Measurements from ENCODE around the gene ZNF496.

Gene ZNF496

DNA sequence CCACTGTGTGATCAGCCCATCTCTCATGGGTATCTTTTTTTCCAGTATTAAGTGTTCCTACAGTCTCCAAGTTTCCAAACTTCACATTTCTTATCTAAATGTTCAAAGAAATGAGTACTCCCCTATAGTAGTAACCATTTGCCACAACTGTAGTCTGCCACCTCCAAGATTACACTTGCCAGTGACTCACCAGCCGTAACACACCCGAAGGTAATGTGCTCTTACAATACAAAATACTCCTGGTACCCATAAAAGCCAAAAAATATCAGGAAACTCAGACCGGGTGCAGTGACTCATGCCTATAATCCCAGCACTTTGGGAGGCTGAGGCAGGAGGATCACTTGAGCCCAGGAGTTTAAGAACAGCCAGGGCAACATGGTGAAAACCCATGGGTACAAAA is 20.5 kb upstream of the ZNF496 start:
- no peak overlapping the region for H3K27ac ChIP-seq (ENCODE audit: extremely low read depth, low read depth, low read length)
- no peaks in the 10 kb centered on the region for H3K4me1 ChIP-seq (ENCODE audit: control insufficient read depth, insufficient read depth, low read length)
- H3K36me3 ChIP-seq (ENCODE audit: control insufficient read depth in 2 of 2, insufficient read depth in 1 of 2, low read length in 2 of 2): no peaks in the 10 kb centered on the region
- no peak overlapping the region for H3K4me3 ChIP-seq (ENCODE audit: low read depth, low read length)
- CTCF ChIA-PET: no interaction called here
- H3K9me3 ChIP-seq (ENCODE audit: control insufficient read depth, insufficient read depth, low read depth, low read length): no peaks in the 10 kb centered on the region
- POLR2A ChIA-PET: no interaction called here
- TF ChIP-seq ZFP37 (tag by site-specific recombination; IDR thresholded peaks at IDR 0.05): no peak

DNA sequence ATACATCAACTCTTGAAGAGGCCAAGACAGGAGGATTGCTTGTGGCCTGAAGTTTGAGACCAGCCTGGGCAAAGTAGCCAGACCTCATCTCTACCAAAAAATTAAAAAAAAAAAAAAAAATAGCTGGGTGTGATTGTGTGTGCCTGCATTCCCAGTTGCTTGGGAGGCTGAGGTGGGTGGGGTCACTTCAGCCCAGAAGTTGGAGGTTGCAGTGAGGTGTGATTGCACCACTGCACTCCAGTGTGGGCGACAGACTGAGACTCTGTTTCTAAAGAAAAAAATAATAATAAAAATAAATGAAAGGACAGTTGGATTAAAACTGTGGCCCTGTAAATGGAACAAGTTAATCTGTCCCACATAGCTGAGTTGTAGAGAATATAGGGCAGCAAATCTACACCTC is 18.9 kb upstream of the ZNF496 start:
- H3K36me3 ChIP-seq (ENCODE audit: control insufficient read depth in 2 of 2, insufficient read depth in 1 of 2, low read length in 2 of 2): no peaks in the 10 kb centered on the region
- H3K4me3 ChIP-seq (ENCODE audit: low read depth, low read length): no peak overlapping the region
- no peak overlapping the region for H3K27ac ChIP-seq (ENCODE audit: extremely low read depth, low read depth, low read length)
- ChIA-PET CTCF (no interaction called here), POLR2A (no interaction called here)
- H3K4me1 ChIP-seq (ENCODE audit: control insufficient read depth, insufficient read depth, low read length): no peaks in the 10 kb centered on the region
- H3K9me3 ChIP-seq (ENCODE audit: control insufficient read depth, insufficient read depth, low read depth, low read length): no peaks in the 10 kb centered on the region
- TF ChIP-seq HOXD13 (CRISPR knock-in tag; IDR thresholded peaks at IDR 0.05; ENCODE audit: borderline replicate concordance) (no peak), ZNF76 (tag by site-specific recombination; IDR thresholded peaks at IDR 0.05; ENCODE audit: borderline replicate concordance, low read depth) (no peak), ZNF394 (tag by site-specific recombination; IDR thresholded peaks at IDR 0.05; ENCODE audit: borderline replicate concordance) (no peak), ZNF335 (tag by site-specific recombination; conservative IDR thresholded peaks at IDR 0.05) (no peak), ZNF658 (tag by site-specific recombination; IDR thresholded peaks at IDR 0.05) (no peak), KLF8 (tag by site-specific recombination; IDR thresholded peaks at IDR 0.05) (no peak), ZNF391 (tag by site-specific recombination; IDR thresholded peaks at IDR 0.05; ENCODE audit: borderline replicate concordance, low read depth) (no peak), ZNF138 (tag by site-specific recombination; IDR thresholded peaks at IDR 0.05; ENCODE audit: borderline replicate concordance) (no peak), SP2 (tag by site-specific recombination; IDR thresholded peaks at IDR 0.05) (no peak)
- TF ChIP-seq, protein P1, sequence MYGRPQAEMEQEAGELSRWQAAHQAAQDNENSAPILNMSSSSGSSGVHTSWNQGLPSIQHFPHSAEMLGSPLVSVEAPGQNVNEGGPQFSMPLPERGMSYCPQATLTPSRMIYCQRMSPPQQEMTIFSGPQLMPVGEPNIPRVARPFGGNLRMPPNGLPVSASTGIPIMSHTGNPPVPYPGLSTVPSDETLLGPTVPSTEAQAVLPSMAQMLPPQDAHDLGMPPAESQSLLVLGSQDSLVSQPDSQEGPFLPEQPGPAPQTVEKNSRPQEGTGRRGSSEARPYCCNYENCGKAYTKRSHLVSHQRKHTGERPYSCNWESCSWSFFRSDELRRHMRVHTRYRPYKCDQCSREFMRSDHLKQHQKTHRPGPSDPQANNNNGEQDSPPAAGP (tag by site-specific recombination; IDR thresholded peaks at IDR 0.05): no peak
- TF ChIP-seq, protein P2, sequence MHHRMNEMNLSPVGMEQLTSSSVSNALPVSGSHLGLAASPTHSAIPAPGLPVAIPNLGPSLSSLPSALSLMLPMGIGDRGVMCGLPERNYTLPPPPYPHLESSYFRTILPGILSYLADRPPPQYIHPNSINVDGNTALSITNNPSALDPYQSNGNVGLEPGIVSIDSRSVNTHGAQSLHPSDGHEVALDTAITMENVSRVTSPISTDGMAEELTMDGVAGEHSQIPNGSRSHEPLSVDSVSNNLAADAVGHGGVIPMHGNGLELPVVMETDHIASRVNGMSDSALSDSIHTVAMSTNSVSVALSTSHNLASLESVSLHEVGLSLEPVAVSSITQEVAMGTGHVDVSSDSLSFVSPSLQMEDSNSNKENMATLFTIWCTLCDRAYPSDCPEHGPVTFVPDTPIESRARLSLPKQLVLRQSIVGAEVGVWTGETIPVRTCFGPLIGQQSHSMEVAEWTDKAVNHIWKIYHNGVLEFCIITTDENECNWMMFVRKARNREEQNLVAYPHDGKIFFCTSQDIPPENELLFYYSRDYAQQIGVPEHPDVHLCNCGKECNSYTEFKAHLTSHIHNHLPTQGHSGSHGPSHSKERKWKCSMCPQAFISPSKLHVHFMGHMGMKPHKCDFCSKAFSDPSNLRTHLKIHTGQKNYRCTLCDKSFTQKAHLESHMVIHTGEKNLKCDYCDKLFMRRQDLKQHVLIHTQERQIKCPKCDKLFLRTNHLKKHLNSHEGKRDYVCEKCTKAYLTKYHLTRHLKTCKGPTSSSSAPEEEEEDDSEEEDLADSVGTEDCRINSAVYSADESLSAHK (tag by site-specific recombination; IDR thresholded peaks at IDR 0.05): no peak
- TF ChIP-seq, protein P3, sequence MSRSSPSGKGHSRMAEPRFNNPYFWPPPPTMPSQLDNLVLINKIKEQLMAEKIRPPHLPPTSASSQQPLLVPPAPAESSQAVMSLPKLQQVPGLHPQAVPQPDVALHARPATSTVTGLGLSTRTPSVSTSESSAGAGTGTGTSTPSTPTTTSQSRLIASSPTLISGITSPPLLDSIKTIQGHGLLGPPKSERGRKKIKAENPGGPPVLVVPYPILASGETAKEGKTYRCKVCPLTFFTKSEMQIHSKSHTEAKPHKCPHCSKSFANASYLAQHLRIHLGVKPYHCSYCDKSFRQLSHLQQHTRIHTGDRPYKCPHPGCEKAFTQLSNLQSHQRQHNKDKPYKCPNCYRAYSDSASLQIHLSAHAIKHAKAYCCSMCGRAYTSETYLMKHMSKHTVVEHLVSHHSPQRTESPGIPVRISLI (tag by site-specific recombination; IDR thresholded peaks at IDR 0.05): no peak
- TF ChIP-seq, protein P4, sequence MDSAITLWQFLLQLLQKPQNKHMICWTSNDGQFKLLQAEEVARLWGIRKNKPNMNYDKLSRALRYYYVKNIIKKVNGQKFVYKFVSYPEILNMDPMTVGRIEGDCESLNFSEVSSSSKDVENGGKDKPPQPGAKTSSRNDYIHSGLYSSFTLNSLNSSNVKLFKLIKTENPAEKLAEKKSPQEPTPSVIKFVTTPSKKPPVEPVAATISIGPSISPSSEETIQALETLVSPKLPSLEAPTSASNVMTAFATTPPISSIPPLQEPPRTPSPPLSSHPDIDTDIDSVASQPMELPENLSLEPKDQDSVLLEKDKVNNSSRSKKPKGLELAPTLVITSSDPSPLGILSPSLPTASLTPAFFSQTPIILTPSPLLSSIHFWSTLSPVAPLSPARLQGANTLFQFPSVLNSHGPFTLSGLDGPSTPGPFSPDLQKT (IDR thresholded peaks at IDR 0.05; ENCODE audit: borderline replicate concordance, low read depth, low read length): no peak
- TF ChIP-seq, protein P5, sequence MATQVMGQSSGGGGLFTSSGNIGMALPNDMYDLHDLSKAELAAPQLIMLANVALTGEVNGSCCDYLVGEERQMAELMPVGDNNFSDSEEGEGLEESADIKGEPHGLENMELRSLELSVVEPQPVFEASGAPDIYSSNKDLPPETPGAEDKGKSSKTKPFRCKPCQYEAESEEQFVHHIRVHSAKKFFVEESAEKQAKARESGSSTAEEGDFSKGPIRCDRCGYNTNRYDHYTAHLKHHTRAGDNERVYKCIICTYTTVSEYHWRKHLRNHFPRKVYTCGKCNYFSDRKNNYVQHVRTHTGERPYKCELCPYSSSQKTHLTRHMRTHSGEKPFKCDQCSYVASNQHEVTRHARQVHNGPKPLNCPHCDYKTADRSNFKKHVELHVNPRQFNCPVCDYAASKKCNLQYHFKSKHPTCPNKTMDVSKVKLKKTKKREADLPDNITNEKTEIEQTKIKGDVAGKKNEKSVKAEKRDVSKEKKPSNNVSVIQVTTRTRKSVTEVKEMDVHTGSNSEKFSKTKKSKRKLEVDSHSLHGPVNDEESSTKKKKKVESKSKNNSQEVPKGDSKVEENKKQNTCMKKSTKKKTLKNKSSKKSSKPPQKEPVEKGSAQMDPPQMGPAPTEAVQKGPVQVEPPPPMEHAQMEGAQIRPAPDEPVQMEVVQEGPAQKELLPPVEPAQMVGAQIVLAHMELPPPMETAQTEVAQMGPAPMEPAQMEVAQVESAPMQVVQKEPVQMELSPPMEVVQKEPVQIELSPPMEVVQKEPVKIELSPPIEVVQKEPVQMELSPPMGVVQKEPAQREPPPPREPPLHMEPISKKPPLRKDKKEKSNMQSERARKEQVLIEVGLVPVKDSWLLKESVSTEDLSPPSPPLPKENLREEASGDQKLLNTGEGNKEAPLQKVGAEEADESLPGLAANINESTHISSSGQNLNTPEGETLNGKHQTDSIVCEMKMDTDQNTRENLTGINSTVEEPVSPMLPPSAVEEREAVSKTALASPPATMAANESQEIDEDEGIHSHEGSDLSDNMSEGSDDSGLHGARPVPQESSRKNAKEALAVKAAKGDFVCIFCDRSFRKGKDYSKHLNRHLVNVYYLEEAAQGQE (tag by site-specific recombination; IDR thresholded peaks at IDR 0.05): no peak
- TF ChIP-seq, protein P6, sequence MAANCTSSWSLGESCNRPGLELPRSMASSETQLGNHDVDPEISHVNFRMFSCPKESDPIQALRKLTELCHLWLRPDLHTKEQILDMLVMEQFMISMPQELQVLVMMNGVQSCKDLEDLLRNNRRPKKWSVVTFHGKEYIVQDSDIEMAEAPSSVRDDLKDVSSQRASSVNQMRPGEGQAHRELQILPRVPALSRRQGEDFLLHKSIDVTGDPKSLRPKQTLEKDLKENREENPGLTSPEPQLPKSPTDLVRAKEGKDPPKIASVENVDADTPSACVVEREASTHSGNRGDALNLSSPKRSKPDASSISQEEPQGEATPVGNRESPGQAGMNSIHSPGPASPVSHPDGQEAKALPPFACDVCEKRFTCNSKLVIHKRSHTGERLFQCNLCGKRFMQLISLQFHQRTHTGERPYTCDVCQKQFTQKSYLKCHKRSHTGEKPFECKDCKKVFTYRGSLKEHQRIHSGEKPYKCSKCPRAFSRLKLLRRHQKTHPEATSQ (tag by site-specific recombination; IDR thresholded peaks at IDR 0.05): no peak
